ENCODE results near the gene NUP85.
"Not testable (repeated sequence)": the region's sequence is repeated elsewhere in the genome, so short reads cannot be mapped to it uniquely, and the experiment has no call there.

The NUP85 gene

DNA sequence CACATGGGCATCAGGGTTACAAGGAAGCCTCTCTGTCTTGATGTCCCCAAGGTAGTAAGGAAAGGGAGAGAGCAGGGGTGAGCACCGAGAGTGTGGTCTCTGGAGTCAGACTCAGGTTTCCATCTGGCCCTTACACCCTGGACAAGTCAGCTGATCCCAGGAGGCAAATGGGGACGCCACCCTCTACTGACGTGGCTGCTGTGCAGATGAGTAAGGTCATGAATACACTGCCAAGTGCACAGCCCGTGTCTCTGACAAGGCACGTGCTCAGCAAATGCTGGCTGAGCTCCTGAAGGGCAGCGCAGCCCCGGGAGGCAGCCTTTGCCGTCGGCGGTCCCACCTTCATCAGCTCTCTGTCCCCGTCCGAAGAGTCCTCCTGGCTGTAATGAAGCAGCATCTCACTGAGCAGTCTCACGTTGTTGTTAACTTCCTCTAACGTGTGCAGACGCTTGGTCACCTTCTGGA lies 36.5 kb downstream of the NUP85 start:
- no peak for ATAC-seq
- Mint-ChIP-seq H3K4me1 (peaks cover 62% of the 10 kb centered on the region), H3K4me3 (peak overlapping the region; percentile 40)

DNA sequence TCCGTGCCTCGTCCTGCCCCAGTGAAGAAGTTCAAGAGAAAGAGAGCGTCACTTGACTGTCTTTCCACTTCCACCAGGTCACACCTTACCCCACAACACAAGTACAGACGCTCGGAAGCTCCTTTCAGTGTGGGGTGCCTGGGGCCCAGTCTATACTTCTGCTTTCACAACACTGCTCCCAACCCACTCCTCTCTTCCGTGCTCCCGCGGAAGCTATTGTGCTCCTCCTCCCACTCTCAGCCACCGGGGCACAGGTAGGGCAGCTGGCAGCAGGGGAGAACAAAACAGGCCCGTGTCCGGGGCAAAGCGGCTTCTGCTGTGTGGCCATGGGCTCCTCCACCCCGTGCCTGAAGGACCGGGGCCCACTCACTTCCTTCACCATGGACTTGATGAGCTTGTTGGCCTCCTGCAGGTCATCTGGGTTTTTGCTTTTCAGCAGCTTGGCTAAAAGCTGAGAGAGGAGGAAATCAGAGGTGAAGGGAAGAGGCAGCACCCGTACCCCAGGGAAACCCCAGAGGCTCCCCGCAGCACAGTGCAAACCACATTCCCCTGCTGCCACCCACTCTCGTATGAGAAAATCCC lies 37.1 kb downstream of the NUP85 start:
- ATAC-seq (peak; percentile 39), DNase-seq (peak; percentile 30)
- H3K27ac Mint-ChIP-seq: peak overlapping the region; percentile 89
- peaks cover 60% of the 10 kb centered on the region for H3K36me3 Mint-ChIP-seq (ENCODE audit: low read depth)
- no peaks in the 10 kb centered on the region for H3K9me3 Mint-ChIP-seq
- H3K4me3 Mint-ChIP-seq: peak overlapping the region; percentile 40
- H3K27me3 Mint-ChIP-seq: no peaks in the 10 kb centered on the region
- H3K4me1 Mint-ChIP-seq: peaks cover 66% of the 10 kb centered on the region

More for the DNA sequence above, 36.5 kb downstream of the NUP85 start:
- no peaks in the 10 kb centered on the region for H3K9me3 Mint-ChIP-seq
- H3K27ac Mint-ChIP-seq: peak overlapping the region; percentile 89
- H3K27me3 Mint-ChIP-seq: no peaks in the 10 kb centered on the region
- H3K36me3 Mint-ChIP-seq (ENCODE audit: low read depth): peaks cover 60% of the 10 kb centered on the region
- no peak for DNase-seq

DNA sequence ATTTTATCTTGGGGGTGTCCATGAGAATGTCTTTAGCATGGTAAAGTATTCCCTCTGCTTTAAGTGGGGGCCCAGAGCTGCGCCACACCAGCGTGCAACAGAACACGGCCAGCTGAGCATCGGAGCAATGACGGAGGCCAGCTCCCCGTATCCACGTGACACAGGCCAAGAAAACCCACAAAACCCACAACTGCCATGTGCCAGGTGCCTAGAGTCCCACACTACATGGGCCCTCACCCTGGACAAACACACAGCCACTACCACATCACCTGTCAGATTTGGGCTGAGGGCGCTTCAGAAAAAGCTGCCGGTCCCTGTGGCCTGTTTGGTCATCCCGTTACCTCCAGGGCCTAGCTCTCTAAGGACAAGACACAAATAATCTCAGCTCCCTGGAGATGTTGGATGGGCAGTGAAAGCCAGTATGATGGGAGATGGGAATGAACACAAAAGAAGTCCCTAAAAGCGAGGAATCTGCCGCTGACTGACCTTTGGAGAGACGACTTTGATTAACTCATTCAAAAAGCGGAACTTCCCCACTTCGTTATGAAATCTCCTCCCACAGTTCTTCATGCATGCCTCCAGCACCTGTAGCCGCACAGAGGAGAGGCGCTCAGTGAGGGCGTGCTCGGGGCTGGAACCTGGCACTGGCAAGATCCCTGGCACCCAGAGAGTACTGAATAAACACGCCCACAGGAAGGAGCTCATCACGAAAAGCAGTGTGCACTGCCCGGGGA lies 38.8 kb downstream of the NUP85 start:
- Mint-ChIP-seq H3K4me1 (peaks cover 74% of the 10 kb centered on the region), H3K9me3 (no peaks in the 10 kb centered on the region)
- no peak for DNase-seq

DNA sequence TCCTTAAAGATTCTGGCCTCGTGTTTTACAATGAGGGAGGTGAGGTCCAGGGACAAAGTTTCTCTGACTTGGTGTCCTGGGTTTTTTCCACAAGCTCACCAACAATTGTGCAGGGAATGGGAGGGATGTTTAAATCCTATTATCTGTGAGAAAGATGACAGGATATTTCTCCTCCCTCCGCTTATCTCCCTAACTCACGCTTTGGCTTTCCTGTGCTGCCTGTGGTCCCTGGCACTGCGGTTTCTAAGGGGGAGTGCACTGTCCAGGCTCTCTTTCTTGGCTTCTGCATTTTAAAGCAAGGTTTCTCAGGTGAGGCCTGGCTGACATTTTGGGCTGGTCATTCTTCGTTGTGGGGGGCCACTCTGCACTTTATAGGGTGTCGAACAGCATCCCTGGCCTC lies 39.5 kb downstream of the NUP85 start:
- H3K27me3 Mint-ChIP-seq: no peaks in the 10 kb centered on the region
- no peak for DNase-seq
- H3K27ac Mint-ChIP-seq: no peak overlapping the region
- H3K4me3 Mint-ChIP-seq: no peak overlapping the region
- peaks cover 55% of the 10 kb centered on the region for H3K36me3 Mint-ChIP-seq (ENCODE audit: low read depth)
- no peaks in the 10 kb centered on the region for H3K9me3 Mint-ChIP-seq
- H3K4me1 Mint-ChIP-seq: peaks cover 81% of the 10 kb centered on the region
- no peak for ATAC-seq

More for the DNA sequence above, 38.8 kb downstream of the NUP85 start:
- ATAC-seq: no peak
- Mint-ChIP-seq H3K27me3 (no peaks in the 10 kb centered on the region), H3K4me3 (no peak overlapping the region), H3K27ac (peak overlapping the region; percentile 68), H3K36me3 (ENCODE audit: low read depth) (peaks cover 55% of the 10 kb centered on the region)

DNA sequence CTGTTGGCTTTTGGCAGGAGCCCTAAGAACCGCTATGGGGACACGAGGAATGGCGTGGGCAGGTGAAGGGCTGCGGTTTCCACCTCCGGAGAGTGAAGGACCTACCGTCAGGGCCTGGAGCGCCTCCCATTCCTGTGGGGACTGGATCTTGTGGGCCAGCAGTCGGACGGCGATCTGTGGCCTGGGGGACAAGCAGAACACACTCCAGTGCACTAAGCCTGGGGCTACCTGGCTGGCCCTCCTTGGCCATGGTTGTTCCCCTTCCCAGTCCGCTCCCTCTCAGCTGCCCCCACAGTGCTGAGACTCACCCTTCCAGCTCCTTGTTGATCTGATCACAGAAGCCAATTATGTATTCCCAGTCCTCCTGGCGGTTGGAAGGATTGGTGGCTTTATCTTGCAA lies 40.9 kb downstream of the NUP85 start:
- H3K36me3 Mint-ChIP-seq (ENCODE audit: low read depth): peaks cover 46% of the 10 kb centered on the region
- no peaks in the 10 kb centered on the region for H3K9me3 Mint-ChIP-seq
- peak overlapping the region; percentile 27 for H3K27ac Mint-ChIP-seq
- H3K27me3 Mint-ChIP-seq: no peaks in the 10 kb centered on the region
- DNase-seq (no peak), ATAC-seq (no peak)
- H3K4me1 Mint-ChIP-seq: peaks cover 86% of the 10 kb centered on the region
- H3K4me3 Mint-ChIP-seq: no peak overlapping the region

DNA sequence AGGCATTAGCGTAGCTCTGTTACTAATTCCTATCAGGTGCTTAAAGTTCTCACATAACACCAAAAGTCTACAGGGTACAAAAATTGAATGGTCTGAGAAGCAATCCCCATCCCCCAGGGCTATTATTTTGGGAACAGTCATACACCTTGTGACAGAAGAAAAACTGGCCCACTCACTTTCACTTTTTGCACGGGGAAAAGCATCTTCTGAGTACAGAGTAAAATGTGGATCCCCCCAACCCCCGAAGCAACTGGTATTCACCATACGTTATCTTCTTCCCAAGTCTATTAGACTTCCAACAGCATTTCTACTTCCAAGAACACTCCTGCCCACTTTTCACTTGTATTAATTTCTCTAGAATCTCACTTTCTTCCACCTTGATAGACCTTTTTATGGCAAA lies 44.1 kb downstream of the NUP85 start:
- peak overlapping the region; percentile 97 for H3K27ac Mint-ChIP-seq
- H3K4me1 Mint-ChIP-seq: peaks cover 81% of the 10 kb centered on the region
- ATAC-seq (no peak), DNase-seq (no peak)
- H3K36me3 Mint-ChIP-seq (ENCODE audit: low read depth): peaks cover 24% of the 10 kb centered on the region
- H3K4me3 Mint-ChIP-seq: peak overlapping the region; percentile 76
- no peaks in the 10 kb centered on the region for H3K27me3 Mint-ChIP-seq
- H3K9me3 Mint-ChIP-seq: no peaks in the 10 kb centered on the region

- DNase-seq: peak; percentile 79
- no peaks in the 10 kb centered on the region for H3K9me3 Mint-ChIP-seq
Observed at GRCh38 chr17:75250009-75250471, 44.6 kb downstream of the NUP85 start.

GRCh38 chr17:75252039-75252816 lies 46.7 kb downstream of the NUP85 start:
- Mint-ChIP-seq H3K9me3 (no peaks in the 10 kb centered on the region), H3K4me3 (no peak overlapping the region), H3K27me3 (no peaks in the 10 kb centered on the region), H3K36me3 (ENCODE audit: low read depth) (peaks cover 9% of the 10 kb centered on the region), H3K4me1 (peaks cover 82% of the 10 kb centered on the region), H3K27ac (peak overlapping the region; percentile 97)
- DNase-seq: no peak
- no peak for ATAC-seq

More at GRCh38 chr17:75250009-75250471, 44.6 kb downstream of the NUP85 start:
- peaks cover 23% of the 10 kb centered on the region for H3K36me3 Mint-ChIP-seq (ENCODE audit: low read depth)
- ATAC-seq: peak; percentile 99
- peak overlapping the region; percentile 76 for H3K4me3 Mint-ChIP-seq
- no peaks in the 10 kb centered on the region for H3K27me3 Mint-ChIP-seq
- H3K27ac Mint-ChIP-seq: peak overlapping the region; percentile 97
- H3K4me1 Mint-ChIP-seq: peaks cover 76% of the 10 kb centered on the region

DNA sequence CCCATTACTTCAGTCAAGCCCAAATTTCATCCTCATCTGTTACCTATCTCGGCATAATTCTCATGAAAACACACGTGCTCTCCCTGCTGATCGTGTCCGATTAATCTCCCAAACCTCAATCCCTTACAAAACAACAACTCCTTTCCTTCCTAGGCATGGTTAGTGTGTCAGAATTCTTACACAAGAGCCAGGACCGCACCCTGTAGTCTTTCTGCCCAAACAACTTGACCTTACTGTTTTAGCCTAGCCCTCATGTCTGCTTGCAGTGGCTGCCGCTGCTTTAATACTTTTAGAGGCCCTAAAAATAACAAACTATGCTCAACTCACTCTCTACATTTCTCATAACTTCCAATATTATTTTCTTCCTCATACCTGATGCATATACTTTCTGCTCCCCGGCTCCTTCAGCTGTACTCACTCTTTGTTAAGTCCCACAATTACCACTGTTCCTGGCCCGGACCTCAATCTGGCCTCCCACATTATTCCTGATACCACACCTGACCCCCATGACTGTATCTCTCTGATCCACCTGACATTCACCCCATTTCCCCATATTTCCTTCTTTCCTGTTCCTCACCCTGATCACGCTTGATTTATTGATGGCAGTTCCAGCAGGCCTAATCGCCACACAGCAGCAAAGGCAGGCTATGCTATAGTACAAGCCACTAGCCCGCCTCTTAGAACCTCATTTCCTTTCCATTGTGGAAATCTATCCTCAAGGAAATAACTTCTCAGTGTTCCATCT lies 50.6 kb downstream of the NUP85 start:
- H3K9me3 Mint-ChIP-seq, H3K27me3 Mint-ChIP-seq, ATAC-seq, DNase-seq: not testable (repeated sequence)
- peaks cover 82% of the 10 kb centered on the region for H3K4me1 Mint-ChIP-seq
- H3K27ac Mint-ChIP-seq: peak overlapping the region; percentile 62
- H3K36me3 Mint-ChIP-seq (ENCODE audit: low read depth): peaks cover 13% of the 10 kb centered on the region
- H3K4me3 Mint-ChIP-seq: peak overlapping the region; percentile 30

DNA sequence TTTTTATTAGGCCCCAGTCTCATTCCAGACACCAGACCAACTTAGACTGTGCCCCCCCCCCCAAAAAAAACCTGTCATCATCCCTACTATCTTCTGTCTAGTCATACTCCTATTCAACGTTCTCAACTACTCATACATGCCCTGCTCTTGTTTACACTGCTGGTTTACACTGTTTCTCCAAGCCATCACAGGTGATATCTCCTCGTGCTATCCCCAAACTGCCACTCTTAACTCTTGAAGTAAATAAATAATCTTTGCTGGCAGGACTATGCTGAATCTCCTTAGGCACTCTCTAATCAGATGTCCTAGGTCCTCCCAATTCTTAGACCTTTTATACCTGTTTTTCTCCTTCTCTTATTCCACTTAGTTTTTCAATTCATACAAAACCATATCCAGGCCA lies 51.7 kb downstream of the NUP85 start:
- H3K4me3 Mint-ChIP-seq, ATAC-seq, H3K27me3 Mint-ChIP-seq, H3K9me3 Mint-ChIP-seq, DNase-seq: not testable (repeated sequence)
- Mint-ChIP-seq H3K36me3 (ENCODE audit: low read depth) (peaks cover 15% of the 10 kb centered on the region), H3K4me1 (peaks cover 72% of the 10 kb centered on the region), H3K27ac (peak overlapping the region; percentile 30)

DNA sequence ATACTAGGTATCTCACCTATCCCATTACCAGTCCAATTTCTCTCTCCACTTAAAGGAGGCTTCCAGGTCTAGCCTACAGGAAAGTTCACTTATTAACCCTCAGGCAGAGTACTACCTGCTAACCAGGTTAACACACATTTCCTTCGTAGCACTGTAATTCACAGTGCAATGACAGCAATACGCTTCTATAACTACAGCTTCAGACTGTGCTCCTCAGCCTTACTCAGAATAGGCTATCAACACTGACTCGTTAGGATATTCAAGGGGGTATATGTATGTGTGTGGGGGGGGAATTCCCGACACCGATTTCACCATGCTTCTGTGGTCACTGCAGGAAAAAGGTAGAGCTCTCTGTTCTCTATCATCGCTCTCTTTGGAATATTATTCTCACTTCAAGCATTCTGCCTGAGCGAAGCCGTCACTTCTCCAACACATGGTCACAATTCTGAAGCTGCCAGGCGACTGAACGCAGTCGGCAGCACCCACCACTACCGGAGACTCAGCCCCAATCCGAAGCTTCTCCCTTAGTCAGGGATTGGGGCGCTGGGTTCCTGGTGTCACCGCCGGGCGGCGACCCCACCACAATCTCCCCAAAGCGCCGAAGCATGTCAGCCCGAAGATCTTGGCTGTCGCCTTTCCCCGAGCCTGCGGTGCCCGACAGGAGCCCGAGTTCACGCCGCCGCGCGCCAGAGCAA lies 55.3 kb downstream of the NUP85 start:
- peak overlapping the region; percentile 98 for H3K4me3 Mint-ChIP-seq
- H3K4me1 Mint-ChIP-seq: peaks cover 60% of the 10 kb centered on the region
- H3K36me3 Mint-ChIP-seq (ENCODE audit: low read depth): peaks cover 42% of the 10 kb centered on the region
- no peaks in the 10 kb centered on the region for H3K9me3 Mint-ChIP-seq
- H3K27me3 Mint-ChIP-seq: no peaks in the 10 kb centered on the region
- H3K27ac Mint-ChIP-seq: peak overlapping the region; percentile 100
- ATAC-seq (peak; percentile 83), DNase-seq (no peak)

GRCh38 chr17:75261336-75262111 lies 56.0 kb downstream of the NUP85 start, which contains the start of the genes GGA3 and MRPS7:
Gene GGA3 (minus strand): TSS chr17:75261606. CDS start chr17:75261587, 19 bp downstream.
Gene MRPS7 (plus strand): TSS chr17:75261879. CDS start chr17:75261901, 22 bp downstream.
- Mint-ChIP-seq H3K9me3 (no peaks in the 10 kb centered on the region), H3K4me1 (peaks cover 52% of the 10 kb centered on the region), H3K27ac (peak within 1 kb of the TSS; percentile 100), H3K4me3 (peak within 1 kb of the TSS; percentile 98), H3K27me3 (no peaks in the 10 kb centered on the region), H3K36me3 (ENCODE audit: low read depth) (peaks cover 46% of the 10 kb centered on the region)
- DNase-seq: peak; percentile 96
- peak; percentile 88 for ATAC-seq

DNA sequence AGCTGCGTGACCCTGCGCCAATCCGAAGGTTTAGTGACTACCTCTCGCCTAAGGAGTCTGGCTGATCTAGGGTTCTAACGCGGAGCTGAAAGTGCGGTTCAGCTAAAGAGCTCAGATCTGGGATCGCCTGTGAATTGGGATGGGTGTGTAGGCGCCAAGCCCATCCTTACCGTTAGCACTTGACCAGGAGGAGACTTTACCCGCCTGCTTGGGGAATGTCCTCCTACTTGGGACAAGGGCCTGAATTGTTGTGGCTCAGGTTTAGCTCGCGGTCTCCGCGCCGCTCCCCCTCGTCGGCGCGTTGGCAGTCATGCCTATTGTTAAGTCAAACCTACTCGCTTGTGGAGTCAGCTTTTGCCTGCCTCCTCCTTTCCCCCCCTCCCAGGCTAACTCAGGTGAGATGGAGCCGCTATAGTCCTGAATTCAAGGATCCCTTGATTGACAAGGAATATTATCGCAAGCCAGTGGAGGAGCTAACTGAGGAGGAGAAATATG lies 56.7 kb downstream of the NUP85 start:
- no peak for DNase-seq
- Mint-ChIP-seq H3K27ac (peak overlapping the region; percentile 100), H3K27me3 (no peaks in the 10 kb centered on the region), H3K4me3 (peak overlapping the region; percentile 98), H3K4me1 (peaks cover 46% of the 10 kb centered on the region), H3K9me3 (no peaks in the 10 kb centered on the region), H3K36me3 (ENCODE audit: low read depth) (peaks cover 48% of the 10 kb centered on the region)
- no peak for ATAC-seq
